HG02981 (cell line): ENCODE results near the gene GOLGA1.
"Not testable (repeated sequence)": the region's sequence is repeated elsewhere in the genome, so short reads cannot be mapped to it uniquely, and the experiment has no call there.

Source experiments
- ATAC-seq: cut with Tn5 transposase; IDR thresholded peaks from one replicate; pipeline ENCODE4 v1.9.1; 2021; ENCODE audit warnings: mild to moderate bottlenecking, moderate library complexity; ENCODE audit not compliant: unreplicated experiment

Gene GOLGA1

DNA sequence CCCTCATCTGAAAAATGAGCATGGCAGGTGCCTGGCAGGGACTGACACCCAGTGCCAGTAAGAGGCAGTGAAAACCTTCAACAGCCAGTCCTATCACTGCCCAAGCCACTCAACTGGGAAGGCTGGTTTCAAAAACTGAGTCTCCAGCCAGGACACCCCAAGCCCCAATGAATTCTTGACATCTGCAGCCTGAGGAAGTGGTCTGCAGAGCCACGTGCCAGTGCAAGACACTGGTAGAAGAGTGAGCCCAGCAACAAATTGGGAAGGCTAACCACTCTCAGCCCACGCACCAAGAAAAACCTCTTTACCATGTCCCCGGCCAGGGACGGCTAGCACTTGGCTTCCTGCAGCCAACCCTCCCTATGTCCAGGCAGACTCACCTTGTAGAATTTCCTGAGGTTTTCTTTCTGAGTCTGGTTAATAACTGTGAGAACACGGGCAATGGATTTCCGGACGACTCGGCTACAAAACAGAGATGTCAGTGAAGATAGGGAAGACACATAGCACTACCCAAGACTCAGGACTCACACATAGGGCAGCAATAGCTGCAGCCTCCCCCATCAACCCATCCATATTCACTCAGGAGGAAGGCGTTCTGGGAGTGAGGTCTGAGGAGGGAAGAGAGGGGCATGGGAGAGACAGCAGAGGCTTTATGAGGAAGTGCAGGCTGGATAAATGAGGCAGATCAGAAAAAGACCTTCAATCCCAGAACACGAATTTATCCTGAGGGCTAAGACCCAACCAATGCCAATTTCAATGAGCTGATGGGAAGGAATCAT lies 80.9 kb downstream of the GOLGA1 start:
- ATAC-seq = no peak

DNA sequence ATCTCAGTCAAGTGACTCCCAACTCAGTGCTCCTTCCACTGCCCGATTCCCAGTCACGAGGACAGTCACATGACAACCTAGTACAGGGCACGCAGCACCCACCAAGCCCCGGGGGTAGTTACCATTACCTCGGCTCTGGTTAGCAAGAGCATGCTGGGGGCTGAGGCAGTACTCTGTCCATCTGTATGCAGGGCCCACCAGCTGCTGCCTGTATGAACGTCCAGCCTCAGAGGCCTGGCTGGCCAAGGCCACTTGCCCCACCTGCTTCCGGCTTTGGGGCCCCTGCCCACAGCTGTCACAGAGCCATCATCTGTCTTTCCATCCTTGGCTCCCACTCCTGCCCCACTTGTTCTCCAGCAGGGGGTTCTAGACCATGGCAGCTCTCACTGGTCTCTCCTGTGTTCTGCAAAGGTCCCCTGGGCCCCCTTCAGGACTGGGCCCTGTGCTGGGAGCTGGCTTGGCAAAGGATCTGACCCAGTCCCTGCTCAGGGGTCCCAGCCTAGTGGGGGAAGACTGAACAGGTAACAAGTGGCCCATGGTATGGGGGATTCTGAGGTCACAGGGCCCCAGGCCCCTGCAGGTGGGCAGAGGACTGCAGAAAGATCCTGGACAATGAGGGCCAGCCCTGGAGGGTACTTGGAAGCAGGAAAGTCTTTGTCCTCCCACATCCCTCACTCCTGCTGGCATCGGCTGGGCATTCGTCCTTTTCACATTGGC lies 82.4 kb downstream of the GOLGA1 start:
- ATAC-seq = no peak

DNA sequence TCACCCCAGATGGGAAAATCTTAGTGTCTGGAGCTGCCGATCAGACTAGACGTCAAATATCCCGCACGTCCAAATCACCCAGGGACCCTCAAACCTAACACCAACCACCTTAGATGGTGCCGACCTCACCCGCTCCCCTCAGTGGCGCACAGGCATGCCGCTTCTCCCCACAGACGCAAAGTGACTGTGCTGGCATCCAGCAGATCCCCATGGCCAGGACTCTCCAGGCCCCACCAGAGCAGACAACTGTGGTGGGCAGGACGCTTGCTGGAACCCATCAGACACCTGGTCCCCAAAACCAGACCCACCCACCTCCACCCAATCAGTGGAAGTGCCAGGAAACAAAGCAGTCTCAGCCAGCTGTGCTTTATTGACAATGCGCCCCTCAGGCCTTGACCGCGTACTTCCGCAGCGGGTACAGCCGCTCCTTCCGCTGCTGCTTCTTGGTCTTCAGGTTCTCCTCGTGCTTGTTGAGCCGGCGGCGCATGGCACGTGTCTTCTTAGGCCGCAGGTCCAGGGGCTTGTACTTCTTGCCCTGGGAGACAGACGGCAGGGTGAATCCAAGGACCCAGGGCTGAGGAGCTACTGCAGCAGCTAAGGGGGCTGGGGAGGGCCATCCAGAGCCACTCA lies 83.2 kb downstream of the GOLGA1 start:
- ATAC-seq = no peak

DNA sequence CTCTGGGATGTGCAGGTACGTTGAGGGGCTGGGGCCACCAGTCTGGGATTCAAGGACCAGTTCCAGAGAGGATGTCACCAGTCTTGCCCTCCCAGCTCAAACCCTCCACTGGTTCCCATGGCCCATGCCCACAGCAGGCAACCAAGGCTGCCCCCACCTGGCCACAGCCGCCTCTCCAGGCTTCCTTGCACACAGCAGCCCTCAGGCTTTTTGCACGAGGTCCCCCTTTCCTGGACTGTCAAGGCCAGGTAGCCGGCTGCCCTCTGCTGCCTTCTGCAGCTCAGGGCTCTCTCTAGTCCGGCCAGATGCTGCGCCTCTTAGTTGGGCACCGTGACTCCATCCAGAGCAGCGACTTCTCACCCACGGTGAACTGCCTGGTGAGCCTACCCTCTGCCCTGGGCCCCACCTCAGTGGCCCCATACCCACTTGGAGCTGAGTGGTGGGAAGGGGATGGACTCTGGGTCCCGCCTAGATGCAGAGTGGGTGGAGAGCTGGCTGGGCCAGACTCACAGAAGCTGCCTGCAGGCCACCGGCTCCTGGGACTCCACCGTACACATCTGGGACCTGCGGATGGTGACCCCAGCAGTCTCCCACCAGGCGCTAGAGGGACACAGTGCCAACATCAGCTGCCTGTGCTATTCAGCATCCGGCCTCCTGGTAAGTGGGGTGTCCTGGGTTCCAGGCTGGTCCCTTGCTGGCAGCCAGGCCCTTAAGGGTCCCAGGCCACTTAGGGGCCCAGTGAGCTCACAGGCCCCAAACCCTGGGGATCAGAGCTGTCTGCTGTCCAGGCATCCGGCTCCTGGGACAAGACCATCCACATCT lies 84.7 kb downstream of the GOLGA1 start:
- ATAC-seq = no peak

DNA sequence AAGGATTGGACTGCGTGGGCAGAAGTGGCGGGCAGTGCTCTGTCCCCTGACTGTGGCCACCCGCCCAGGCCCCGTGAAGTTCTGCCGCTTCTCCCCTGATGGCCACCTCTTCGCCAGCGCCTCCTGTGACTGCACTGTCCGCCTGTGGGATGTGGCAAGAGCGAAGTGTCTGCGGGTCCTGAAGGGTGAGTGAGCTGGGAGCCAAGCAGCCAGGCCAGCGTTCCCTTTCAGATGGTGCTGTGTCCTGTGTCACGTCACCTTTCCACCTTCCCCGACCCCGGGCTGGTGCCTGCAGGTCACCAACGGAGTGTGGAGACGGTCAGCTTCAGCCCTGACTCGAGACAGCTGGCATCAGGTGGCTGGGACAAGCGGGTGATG lies 85.3 kb downstream of the GOLGA1 start:
- no peak for ATAC-seq

DNA sequence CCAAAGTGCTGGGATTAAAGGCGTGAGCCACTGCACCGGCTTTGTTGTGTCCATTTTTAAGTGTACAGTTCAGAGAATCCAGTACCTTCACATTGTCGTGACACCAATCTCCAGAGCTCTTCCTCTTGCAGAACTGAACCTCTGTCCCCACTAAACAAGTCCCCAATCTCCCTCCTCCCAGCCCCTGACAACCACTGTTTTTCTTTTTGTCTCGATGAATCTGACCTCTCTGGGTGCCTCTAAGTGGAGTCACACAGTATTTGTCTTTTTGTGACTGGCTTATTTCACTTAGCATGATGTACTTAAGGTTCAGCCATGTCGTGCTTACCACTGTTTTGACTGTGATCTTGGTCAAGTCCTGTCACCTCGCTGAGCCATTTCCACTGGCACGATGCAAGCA lies 86.1 kb downstream of the GOLGA1 start:
- no peak for ATAC-seq

DNA sequence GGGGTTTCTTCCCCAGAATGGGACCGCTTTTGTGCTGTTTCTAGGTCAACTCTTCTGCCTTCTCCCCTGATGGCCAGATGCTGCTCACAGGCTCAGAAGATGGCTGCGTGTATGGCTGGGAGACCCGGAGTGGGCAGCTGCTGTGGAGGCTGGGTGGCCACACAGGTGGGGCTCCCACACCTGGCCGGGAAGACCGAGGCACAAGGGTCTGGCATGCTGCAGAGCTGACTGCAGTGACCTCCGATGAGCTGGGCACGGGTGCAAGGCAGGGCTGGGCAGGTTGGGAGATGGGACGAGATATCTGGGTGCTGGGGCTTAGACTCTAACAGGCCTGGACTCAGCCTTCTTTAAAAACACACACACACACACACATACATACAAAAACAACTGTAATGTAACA lies 86.7 kb downstream of the GOLGA1 start:
- ATAC-seq = no peak

DNA sequence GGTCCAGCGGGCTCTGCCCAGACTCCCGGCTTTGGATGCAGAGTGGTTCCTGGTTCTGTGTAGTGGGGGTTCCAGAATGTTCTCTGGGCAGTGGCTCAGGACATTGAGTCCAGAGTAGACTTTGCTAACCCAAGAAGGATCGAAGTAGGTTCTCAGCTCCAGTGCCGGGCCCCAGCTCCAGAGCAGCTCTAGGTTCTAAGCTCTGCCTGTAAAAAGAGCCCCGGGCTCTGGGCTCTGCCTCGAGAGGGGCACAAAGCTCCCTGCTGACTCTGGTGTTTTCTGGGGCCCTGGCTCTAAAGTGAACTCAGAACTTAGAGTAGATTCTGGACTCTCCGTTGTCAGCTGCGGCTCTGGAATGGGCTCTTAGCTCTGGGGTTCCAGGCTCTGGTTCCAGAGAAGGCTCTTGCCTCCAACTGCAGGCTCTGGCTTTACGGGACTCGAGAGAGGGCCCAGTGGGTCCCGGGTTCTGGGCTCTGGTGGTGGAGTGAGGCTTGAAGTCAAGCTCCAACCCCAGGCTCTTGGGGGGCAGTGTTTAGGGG lies 87.2 kb downstream of the GOLGA1 start:
- ATAC-seq = no peak

DNA sequence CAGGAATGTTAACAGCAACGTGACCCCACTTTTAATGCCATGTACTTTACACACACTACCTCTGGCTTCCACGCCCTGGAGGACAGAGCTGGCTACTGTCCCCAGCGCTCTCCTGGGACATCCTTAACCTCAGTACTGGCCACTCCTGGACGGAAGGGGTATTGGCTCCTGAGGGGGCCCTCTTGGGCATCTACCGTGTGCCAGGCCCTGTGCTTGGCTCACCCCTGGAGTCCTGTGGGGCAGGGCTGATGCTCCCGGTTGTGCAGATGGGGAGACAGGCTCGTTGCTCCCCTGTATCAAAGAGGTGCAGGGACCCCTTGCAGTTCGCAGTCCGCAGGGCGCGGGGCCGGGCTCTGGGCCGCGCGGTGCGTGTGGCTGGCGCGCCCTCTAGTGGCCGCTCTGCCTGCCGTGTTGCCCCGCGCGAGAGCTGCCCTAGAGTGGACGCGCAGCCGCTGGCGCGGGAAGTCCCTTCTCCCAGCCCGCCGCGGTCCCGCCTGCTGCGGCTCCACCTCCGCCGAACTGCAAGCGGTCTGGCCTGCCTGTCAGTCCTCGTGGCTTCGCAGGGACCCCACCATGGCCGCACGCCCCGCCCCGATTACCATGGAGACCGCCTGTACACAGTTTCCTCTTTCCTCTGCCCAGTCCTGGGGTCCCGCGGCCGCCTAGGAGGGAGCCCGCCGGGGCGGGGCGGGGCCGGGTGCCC lies 87.9 kb downstream of the GOLGA1 start, which contains the start of gene WDR38:
WDR38 (plus strand) TSS at position 632 of the 703 bp plus-strand sequence. CDS start 72 bp downstream, outside the sequence.
- ATAC-seq = peak; percentile 76

DNA sequence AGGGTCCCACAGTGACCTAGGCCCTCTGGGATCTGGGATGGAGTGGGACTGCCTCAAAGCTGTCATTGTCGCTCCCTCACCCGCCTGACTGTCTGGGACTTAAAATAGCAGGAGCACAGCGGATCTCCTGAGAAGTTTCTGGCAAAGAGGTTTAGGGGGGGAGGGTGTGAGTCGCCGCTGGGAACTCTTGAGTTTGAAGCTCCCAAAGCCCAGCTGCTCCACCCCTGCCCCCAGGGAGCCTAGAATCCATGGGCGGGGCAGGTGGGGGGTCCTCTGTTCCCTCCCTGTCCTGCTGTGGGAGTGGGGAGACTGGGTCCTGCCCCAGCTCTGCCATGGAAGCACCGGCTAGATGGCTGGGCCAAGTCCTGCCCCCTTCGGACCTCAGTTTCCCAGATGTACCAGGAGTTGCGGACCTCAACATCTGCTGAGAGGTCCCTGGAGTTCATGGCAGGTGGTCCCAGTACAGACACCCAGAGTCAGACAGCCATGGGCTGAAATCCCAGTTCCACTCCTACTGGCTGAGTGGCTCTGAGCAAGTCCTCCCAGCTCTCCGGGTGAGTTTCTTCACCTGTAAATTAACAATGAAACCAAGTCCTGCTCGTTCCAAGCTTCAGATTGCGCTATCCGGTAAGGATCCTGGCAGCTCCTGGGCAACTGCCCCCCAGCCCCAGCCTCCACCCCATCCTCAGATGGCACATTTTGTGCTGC lies 88.6 kb downstream of the GOLGA1 start:
- no peak for ATAC-seq

DNA sequence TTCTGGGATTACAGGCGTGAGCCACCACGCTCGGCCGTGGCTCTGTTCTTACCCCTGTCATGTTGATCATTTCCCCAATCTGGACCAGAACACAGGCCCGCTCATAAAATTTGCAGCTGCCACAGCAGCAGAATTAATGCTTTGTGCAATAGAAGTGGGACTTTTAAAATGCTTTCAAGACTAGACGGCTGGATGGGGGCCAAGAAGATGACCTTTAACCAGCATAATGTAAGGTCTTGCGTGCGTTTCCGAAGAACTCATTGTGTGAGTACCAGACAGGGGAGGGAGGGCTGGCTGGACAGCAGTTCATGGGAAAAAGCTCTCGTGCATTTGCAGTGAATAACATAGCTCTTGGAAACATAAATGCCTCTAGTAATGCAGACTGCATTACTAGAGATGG lies 91.1 kb downstream of the GOLGA1 start:
- ATAC-seq = no peak

DNA sequence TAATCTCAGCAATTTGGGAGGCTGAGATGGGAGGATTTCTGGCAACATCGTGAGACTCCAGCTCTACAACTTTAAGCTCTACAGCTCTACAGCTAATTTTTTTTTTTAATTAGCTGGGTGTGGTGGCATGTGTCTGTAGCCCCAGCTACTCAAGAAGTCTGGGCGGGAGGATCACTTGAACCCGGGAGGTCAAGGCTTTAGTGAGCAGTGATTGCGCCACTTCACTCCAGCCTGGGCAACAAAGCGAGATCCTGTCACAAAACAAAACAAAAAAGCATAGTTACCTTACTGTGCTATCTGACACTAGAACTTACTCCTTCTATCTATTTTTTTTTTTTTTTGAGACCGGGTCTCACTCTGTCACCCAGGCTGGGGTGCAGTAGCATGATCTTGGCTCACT lies 93.9 kb downstream of the GOLGA1 start:
- ATAC-seq = no peak

DNA sequence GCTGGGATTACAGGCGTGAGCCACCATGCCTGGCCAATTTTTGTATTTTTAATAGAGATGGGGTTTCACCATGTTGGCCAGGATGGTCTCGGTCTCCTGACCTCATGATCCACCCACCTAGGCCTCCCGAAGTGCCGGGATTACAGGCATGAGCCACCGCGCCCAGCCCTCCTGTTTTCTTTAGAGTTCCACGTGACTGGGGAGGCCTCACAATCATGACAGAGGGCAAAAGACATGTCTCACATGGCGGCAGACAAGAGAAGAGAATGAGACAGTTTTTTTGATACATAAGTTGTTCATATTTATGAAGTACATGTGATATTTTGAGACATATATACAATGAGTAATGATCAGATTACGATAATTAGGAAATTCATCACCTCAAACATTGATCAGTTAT lies 94.4 kb downstream of the GOLGA1 start:
- not testable (repeated sequence) for ATAC-seq

DNA sequence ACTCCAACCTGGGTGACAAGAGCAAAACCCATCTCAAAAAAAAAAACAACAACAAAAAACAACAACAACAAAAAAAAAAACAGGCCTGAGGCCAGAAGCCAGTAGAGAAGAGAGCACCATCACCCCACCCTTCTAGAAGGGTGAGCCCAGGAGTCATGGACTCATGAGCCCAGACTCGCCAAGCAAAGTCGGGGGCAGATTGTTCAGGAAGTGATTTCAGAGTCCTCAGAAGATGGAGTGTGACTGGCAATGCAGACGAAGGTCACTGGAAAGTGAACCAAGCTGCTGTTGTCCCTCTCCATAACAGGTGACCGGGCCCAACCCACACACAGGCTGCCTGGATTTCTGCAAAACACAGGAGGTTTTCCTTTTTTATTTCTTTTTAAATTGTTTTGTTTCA lies 96.6 kb downstream of the GOLGA1 start:
- no peak for ATAC-seq

DNA sequence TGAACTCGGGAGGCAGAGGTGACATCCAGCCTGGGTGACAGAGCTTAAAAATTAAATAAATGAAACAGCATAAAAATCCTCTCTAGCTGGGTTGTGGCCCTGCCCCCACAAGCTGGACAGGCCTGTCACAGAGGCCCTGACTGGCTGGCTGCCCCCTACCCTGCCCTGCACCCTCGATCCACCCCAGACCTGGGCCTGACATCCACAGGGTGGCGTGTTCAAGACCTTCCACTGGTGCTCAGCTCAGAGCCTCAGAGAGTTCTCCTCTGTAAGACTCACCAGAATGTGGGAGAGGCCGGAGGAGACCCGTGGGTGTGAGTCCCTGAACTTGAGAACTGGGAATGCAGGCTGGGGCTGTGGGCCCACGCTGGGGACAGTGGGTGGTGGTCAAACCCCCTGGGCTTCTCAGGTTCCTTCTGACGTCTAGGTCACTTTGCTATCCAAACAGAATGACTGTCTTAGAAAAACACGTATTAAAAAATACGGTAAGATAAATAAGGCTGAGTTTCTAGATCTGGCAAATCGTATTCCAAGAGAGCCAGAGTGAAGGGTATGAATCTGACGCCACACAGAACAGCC lies 97.3 kb downstream of the GOLGA1 start:
- ATAC-seq = no peak

DNA sequence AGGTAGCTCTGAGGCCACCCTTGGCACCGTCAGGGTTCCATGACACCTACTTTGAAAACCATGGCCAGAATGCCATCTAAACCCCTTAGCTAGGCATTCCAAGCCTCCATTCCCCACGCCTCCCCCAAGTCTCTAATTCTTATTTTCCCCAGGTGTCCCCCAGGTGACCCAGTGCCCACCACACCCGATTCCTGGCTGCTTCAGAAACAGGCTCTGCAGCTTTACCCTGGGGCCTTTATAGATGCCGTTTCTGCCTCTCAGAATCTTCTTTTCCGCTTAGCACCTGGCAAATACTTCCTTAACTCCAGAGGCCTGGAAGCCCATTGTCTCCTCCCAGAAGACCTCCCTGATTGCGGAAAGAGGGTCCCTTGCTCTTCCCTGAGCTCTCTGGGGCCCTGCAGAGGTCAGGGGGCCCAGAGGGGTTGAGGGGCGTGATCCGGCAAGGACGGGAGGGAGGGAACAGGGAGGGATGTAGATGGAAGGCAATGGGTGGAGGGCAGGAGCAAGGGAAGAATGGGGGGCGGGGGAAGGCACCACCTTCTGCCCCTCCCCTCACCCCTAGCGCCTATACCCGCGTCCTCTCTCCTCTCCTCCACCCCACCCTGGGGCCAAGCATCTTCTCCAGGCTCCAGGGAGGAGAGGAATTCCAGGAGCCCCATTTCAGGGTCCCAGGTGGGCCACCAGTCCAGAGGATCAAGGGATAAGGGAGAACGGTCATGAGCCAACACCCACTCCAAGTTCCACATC lies 99.6 kb downstream of the GOLGA1 start:
- ATAC-seq = no peak

DNA sequence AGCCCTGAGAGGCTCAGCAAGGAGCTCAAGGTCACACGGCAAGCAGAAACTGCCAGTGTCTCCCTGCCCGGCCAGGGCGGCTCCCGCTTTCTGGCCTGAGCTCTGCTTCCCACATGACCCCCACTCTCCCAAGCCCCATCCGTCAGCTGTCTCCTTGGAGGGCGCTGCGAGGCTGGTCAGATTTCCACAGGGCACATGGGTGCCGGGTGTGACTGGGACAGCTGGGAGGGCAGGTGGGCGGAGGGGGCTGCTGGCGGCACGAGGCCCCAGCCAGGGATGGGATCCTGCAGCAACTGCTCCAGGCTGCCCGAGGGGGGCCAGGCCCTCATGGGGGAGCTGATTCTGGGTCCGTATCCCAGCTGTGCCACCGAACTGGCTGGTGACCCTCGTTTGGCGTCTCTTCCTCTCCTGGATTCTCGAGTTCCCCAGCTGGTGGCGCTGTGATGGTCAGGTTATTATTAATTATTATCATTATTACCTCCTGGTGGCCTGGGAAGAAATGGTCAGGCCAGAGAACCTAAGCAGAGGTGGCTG lies 100.5 kb downstream of the GOLGA1 start:
- no peak for ATAC-seq

DNA sequence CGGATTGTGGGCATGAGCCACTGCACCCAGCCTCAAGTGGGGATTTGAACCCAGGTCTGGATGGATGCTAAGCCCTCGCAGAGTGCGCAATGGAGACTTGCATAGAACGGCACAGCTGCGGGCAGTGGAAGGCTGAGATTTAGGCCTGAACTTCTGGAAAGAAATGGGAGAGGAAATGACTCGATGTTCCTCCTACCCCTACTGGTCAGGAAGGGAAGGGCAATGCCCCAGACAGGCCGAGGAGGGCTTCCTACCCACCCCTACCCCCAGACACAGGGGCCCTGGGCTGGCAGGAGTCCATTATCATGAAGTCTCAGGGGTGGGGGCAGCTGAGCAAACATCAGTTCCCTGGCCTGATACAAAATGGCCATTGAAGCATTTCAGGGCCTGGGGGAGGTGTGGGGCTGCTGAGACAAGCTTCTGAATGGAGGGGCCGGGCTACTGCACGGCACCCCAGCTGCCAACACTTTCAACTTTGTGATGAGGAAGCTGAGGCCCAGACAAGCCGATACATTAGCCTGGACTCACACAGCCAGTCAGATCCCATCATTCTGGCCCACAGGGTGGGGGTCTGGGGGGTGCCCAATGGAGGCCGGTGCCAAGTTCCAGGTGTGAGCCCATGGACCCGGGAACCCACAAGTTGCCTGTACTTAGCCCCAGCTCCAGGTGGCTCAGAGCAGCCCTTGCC lies 101.1 kb downstream of the GOLGA1 start:
- ATAC-seq = no peak
